Spleen (tissue), 11 donors: ENCODE data around the gene SIRPB2. TPM values are rescaled to one million over a fixed set of nuclear protein-coding genes. Genes with fewer than 3 reads are reported as not detected.
A peak's percentile ranks its signal among the peaks of the same experiment; 100 is the strongest.
"Not testable (repeated sequence)": the region's sequence is repeated elsewhere in the genome, so short reads cannot be mapped to it uniquely, and the experiment has no call there.

Experiments
- DNase-seq: peaks from one replicate; pipeline ENCODE4 v3.0.0-alpha.2; 2020
- H3K27ac ChIP-seq, 8 donors: fragments of 200-600 bp; sonication (generic) in 7 of 8; 1 replicate in 4 of 8; 2 replicates in 4 of 8; pipeline versions ENCODE4 v1.5.0 to v1.8.0; 2016 to 2021; ENCODE audit warnings: inconsistent platforms in 4 of 8, mild to moderate bottlenecking in 4 of 8, moderate library complexity in 1 of 8
- H3K27me3 ChIP-seq, 7 donors: fragments of 200-600 bp; sonication (generic) in 6 of 7; replicated peaks in 1 of 7; 1 replicate in 4 of 7; 2 replicates in 3 of 7; pipeline versions ENCODE4 v1.5.0 to v1.8.0; 2016 to 2021; ENCODE audit warnings: inconsistent platforms in 3 of 7, mild to moderate bottlenecking in 1 of 7
- H3K36me3 ChIP-seq, 6 donors: fragments of 200-600 bp; sonication (generic) in 5 of 6; 1 replicate in 4 of 6; 2 replicates in 2 of 6; pipeline versions ENCODE4 v1.5.0 to v1.8.0; 2016 to 2021; ENCODE audit warnings: inconsistent platforms in 2 of 6
- H3K4me1 ChIP-seq, 6 donors: fragments of 200-600 bp; sonication (generic) in 5 of 6; 1 replicate in 3 of 6; 2 replicates in 3 of 6; pipeline versions ENCODE4 v1.5.0 to v1.8.0; 2016 to 2021; ENCODE audit warnings: inconsistent platforms in 3 of 6
- H3K4me3 ChIP-seq, 8 donors: fragments of 200-600 bp; sonication (generic) in 7 of 8; 1 replicate in 4 of 8; 2 replicates in 4 of 8; pipeline versions ENCODE4 v1.5.0 to v1.8.0; 2016 to 2021; ENCODE audit warnings: inconsistent platforms in 4 of 8, mild to moderate bottlenecking in 4 of 8, moderate library complexity in 2 of 8
- H3K9me3 ChIP-seq, 8 donors: fragments of 200-600 bp; sonication (generic) in 7 of 8; 1 replicate in 4 of 8; 2 replicates in 4 of 8; pipeline versions ENCODE4 v1.5.0 to v1.8.0; 2016 to 2021; ENCODE audit warnings: inconsistent platforms in 4 of 8
- CTCF ChIP-seq, 11 experiments: fragments of 200-600 bp in 7 of 11; fragments of 450-650 bp in 4 of 11; sonication (generic) in 4 of 11; IDR thresholded peaks in 8 of 11; conservative IDR thresholded peaks in 3 of 11; 1 replicate in 7 of 11; 2 replicates in 4 of 11; pipeline versions ENCODE4 v1.4.0 to v1.8.0; 2016 to 2021; ENCODE audit warnings: antibody characterized with exemption in 11 of 11, inconsistent platforms in 4 of 11, mild to moderate bottlenecking in 1 of 11
- POLR2A ChIP-seq, 3 donors: fragments of 450-650 bp; IDR thresholded peaks; one replicate each; pipeline ENCODE4 v1.5.1; 2017; ENCODE audit warnings: antibody characterized with exemption in 3 of 3, mild to moderate bottlenecking in 1 of 3
- POLR2AphosphoS5 ChIP-seq, 3 donors: sonication (generic); formaldehyde crosslinking; IDR thresholded peaks; one replicate each; pipeline ENCODE4 v1.5.1; 2017; ENCODE audit warnings: antibody characterized with exemption in 3 of 3
- WGBS, 5 donors: extraction: QIAGEN DNeasy Blood & Tissue Kit in 3 of 5; methylation state at CpG; one replicate each; pipeline versions ENCODE4 v1.1.5 to v1.1.7; 2013 to 2018; 5-methylcytosine and 5-hydroxymethylcytosine counted together
- intact Hi-C: fragments of 100-400 bp; cut with DNase I; formaldehyde crosslinking; loops from one replicate; pipeline ENCODE4 v1.15.0; 2023; ENCODE audit warnings: low total_unique reads
- polyA plus RNA-seq, 3 donors: library from polyadenylated mRNA; stranded (reverse); fragments of 200-250 nt; gene quantifications; one replicate each; pipeline ENCODE4 v1.2.1, GENCODE V29; 2013
- total RNA-seq, 7 donors: library from RNA; depleted of rRNA in 3 of 7; stranded (reverse); fragments of >200 nt in 3 of 7; fragmentation: NEBNext Ultra II Directional in 4 of 7; extraction: Animal tissue kit (Norgen Biotek cat#: 25700) in 4 of 7; gene quantifications; one replicate each; pipeline versions ENCODE4 v1.1.0 to v1.2.1, GENCODE V29; 2016 to 2021
- donor health status: healthy with polysubstance abuse.
- donor health status: DM: no; HTN: no; CAD: no; lungs with moderate emphysema.
- donor health status: DM: no; HTN: no; CAD: no.
- donor health status: Bipolar disorder and iron deficiency.
- donor health status: healthy.
- donor health status: DM: no; HTN: no; CAD: no.
- donor health status: DM: yes; HTN: yes; CAD: no.

SIRPB2 gene
- total and polyA plus RNA-seq, 10 donors = 2.1 to 92.2 (median 31.4) TPM

- 86 to 93% (median 89%) methylated on average over 7 to 8 of the region's 8 CpGs for WGBS, 5 donors
- H3K4me1 ChIP-seq = peaks cover 0 to 16% (median 7%) of the 10 kb centered on the region in 6 donors
- intact Hi-C loops = no loop called here
- peaks cover 0 to 5% (median 0%) of the 10 kb centered on the region in 8 donors for H3K9me3 ChIP-seq
- DNase-seq = no peak
- no peak overlapping the region for H3K4me3 ChIP-seq
- no peak for TF ChIP-seq POLR2A (IDR thresholded peaks at IDR 0.05)
- TF ChIP-seq POLR2AphosphoS5 (IDR thresholded peaks at IDR 0.05) = no peak
- no peak for TF ChIP-seq CTCF (IDR thresholded peaks at IDR 0.05 in 8 of 11, conservative IDR thresholded peaks at IDR 0.05 in 3 of 11)
- H3K27me3 ChIP-seq = peaks cover 0 to 39% (median 0%) of the 10 kb centered on the region in 7 donors
- H3K36me3 ChIP-seq = no peaks in the 10 kb centered on the region
- no peak overlapping the region for H3K27ac ChIP-seq
Observed at GRCh38 chr20:1499528-1500420, 8.6 kb upstream of the SIRPB2 start.

GRCh38 chr20:1497371-1497770 lies 6.2 kb upstream of the SIRPB2 start:
- H3K36me3 ChIP-seq, H3K27ac ChIP-seq, H3K4me3 ChIP-seq, DNase-seq, H3K9me3 ChIP-seq, intact Hi-C loops: not testable (repeated sequence)
- H3K27me3 ChIP-seq = peaks cover 0 to 33% (median 0%) of the 10 kb centered on the region in 7 donors
- H3K4me1 ChIP-seq = peaks cover 0 to 29% (median 17%) of the 10 kb centered on the region in 6 donors
- 87 to 100% (median 90%) methylated on average over 5 of the region's 5 CpGs for WGBS, 5 donors

- no peak for TF ChIP-seq POLR2AphosphoS5 (IDR thresholded peaks at IDR 0.05)
- TF ChIP-seq POLR2A (IDR thresholded peaks at IDR 0.05) = no peak
- no peak for TF ChIP-seq CTCF (IDR thresholded peaks at IDR 0.05 in 8 of 11, conservative IDR thresholded peaks at IDR 0.05 in 3 of 11)
- peaks cover 1 to 33% (median 20%) of the 10 kb centered on the region in 6 donors for H3K4me1 ChIP-seq
- H3K27me3 ChIP-seq = peaks cover 0 to 33% (median 0%) of the 10 kb centered on the region in 7 donors
- DNase-seq = no peak
- H3K27ac ChIP-seq = no peak overlapping the region
- no peaks in the 10 kb centered on the region for H3K9me3 ChIP-seq
- no peak overlapping the region for H3K4me3 ChIP-seq
- WGBS, 5 donors = 84 to 95% (median 91%) methylated on average over 3 of the region's 3 CpGs
- no peaks in the 10 kb centered on the region for H3K36me3 ChIP-seq
- intact Hi-C loops = no loop called here
Observed at GRCh38 chr20:1496930-1497329, 5.7 kb upstream of the SIRPB2 start.

- 23 to 39% (median 36%) methylated on average over 3 of the region's 3 CpGs for WGBS, 5 donors
- H3K4me3 ChIP-seq = no peak overlapping the region
- no peaks in the 10 kb centered on the region for H3K36me3 ChIP-seq
- no peak for DNase-seq
- H3K27ac ChIP-seq = peak overlapping the region in 1 of 8 donors; percentile 13
- TF ChIP-seq POLR2A (IDR thresholded peaks at IDR 0.05) (no peak), POLR2AphosphoS5 (IDR thresholded peaks at IDR 0.05) (no peak), CTCF (IDR thresholded peaks at IDR 0.05 in 8 of 11, conservative IDR thresholded peaks at IDR 0.05 in 3 of 11) (no peak)
- intact Hi-C loops = no loop called here
- peaks cover 0 to 13% (median 0%) of the 10 kb centered on the region in 7 donors for H3K27me3 ChIP-seq
- no peaks in the 10 kb centered on the region for H3K9me3 ChIP-seq
- peaks cover 10 to 46% (median 28%) of the 10 kb centered on the region in 6 donors for H3K4me1 ChIP-seq
Observed at GRCh38 chr20:1494436-1494835, 3.2 kb upstream of the SIRPB2 start.
